ENCODE results near the gene KCNJ6.

DNA sequence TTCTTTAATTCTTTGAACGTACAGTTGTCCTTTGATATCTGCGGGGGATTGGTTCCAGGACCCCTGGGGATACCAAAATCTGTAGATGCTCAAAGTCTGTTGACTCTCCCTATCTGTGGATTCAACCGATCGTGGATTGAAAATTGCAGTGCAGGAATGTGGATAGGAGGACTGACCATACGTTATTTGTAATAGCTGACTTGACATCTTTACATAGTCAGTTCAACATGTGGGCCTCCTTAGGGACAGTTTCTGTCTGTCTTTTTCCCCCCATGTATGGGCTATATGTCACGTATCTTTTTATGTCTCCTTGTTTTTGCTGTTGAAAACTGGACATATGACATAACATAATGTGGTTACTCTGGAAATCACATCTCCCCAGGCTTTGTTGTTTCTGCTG is 344.8 kb downstream of the KCNJ6 start:
- TF ChIP-seq EP300 (IDR thresholded peaks at IDR 0.05) (no peak), POLR2A (IDR thresholded peaks at IDR 0.05) (no peak)
